Stimulated activated CD8-positive, alpha-beta memory T cell treated with anti-CD3 and anti-CD28 coated beads, Interleukin-7, amount 100 ng/mL, for 4 hours (primary cell): ENCODE data around the gene DEPDC5.

ENCODE experiments used
- DNase-seq, 2 donors: peaks; one replicate each; pipeline ENCODE4 v3.0.0-alpha.2; 2020; ENCODE audit warnings: low read depth in 2 of 2

DEPDC5 gene

DNA sequence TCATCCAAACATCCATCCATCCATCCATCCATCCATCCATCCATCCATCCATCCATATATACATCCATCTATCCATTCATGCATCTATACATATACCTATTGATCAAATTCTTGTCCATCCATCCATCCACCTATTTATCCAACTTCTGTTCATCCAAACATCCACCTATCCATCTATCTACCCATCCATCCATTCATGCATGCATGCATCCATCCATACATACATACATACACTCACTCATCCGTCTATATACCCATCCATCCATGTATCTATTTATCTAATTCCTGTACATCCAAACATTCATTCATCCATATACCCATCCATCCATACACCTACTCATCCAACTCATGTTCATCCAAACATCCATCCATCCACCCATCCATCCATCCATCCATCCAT is 171.2 kb downstream of the DEPDC5 start:
- no peak for DNase-seq

DNA sequence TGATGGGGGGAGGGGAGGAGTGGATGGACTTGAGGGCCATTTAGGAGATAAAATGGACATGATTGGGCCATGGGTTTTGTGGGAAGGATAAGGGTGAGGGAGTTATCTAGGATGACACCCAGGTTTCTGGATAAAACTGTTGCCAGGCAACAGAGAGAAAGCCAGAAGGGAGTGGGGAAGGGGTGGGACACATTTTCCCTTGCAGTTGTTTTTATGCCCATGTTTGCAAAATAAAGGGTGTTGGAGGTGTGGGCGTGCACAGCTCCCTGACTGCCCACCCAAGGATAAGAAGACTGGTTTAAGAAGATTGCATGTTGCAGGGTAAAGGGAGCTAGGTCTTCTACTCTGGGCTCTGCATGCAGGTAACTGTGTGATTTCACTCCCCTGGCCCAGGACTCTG is 172.2 kb downstream of the DEPDC5 start:
- no peak for DNase-seq

DNA sequence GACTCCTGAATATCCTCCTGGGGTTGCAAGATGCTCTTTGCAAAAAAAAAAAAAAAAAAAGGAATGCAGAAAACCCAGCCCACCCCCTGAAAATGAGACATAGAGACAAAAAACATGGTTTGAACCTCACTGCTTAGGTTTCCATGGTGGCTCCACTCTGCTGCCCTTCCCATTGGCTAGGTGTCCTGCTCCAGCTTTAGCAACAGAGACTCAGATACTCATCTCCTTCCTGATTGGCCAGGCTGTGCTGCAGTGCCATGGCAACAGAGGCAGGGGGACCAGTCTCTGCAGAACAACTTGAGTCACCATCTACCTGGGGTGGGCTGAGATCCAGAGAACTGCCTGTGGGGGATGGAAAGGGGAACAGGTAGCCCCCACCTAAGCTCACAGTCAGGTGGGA is 173.2 kb downstream of the DEPDC5 start:
- DNase-seq = no peak

DNA sequence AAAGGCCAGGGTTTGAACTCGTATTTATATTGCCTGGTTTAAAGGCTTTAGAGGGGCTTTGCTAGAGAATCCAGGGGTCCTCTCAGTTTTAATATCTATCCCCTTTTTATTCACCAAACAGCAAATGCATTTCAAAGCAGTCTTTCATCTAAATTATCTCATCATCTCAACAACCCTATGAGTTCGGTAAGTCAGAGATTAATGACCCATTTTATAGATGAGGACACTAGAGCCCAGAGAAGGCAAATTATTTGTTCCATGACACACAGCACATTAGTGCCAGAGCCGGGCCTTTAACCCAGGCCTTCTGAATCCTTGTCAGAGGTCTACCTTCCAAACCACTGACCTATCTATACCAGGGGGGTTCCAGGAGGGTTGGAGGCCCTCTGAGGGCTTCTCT is 173.7 kb downstream of the DEPDC5 start:
- DNase-seq = no peak

DNA sequence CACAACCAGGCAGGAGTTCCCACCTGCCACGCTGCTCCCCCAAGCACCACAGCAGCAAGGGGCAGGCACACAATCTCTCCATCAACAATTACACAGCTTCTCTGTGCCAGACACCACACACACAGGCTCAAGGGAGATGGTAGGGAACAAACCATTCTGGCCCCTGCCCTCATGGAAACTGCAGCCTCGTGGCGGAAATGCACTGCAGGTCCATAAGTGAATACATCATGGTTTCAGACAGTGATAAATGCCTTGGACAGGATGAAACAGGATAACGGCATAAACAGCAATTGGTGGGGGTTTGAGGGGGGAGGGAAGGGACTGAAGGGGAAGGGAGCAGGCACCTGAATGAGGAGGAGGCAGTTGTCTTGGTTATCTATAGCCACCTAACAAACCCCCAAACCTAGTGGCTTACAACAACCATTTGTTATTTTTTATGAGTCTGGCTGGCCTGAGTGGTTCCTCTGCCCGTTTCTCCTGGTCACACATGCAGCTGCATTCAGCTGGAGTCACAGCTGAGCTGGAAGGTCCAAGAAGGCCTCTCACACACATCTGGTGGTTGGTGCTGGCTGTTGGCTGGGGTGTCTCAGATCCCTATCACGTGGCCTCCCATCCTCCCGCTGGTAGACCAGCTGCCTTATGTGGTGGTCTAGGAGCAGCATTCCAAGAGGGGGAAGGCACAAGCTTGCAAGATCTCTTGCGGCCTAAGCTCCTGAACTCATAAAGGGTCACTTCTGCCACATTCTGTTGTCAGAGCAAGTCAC is 175.5 kb downstream of the DEPDC5 start:
- DNase-seq = no peak

DNA sequence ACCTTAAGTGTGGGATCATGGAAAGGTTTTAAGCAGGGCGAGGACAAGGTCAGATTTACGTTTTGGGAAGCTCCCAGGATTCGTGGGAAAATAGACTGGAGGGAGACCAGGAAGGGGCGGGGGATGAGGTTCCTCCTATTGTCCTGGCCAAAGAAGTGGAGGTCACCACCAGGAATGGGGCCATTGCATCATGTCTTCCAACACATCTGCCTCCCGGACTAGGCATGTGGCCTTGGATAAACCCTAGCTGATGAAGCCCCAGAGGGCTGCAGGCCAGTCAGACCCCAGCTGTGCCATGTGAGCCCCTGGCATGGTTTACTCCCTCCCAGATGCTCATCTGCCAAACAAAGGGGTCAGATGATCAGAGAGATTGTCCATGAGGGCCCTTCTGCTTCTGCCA is 179.0 kb downstream of the DEPDC5 start:
- no peak for DNase-seq

DNA sequence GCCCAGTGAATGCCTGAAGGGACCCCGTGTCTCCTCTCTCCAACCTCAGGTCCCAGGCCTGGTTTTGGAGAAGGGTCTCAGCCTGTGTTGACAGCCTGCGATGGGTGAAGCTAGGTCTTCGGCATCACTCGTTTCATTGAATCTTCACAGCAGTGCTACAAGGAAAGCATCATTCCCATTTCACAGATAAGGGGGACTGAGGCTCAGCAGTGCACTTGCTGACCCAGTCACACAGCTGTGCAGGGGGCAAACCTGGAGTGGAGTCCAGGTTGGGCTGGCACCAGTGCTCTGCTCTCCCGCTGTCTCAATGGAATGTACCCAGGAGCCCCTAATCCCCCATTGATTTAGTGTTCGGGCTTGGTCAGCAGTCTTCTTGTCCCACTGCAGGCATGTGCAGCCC is 179.6 kb downstream of the DEPDC5 start:
- no peak for DNase-seq

DNA sequence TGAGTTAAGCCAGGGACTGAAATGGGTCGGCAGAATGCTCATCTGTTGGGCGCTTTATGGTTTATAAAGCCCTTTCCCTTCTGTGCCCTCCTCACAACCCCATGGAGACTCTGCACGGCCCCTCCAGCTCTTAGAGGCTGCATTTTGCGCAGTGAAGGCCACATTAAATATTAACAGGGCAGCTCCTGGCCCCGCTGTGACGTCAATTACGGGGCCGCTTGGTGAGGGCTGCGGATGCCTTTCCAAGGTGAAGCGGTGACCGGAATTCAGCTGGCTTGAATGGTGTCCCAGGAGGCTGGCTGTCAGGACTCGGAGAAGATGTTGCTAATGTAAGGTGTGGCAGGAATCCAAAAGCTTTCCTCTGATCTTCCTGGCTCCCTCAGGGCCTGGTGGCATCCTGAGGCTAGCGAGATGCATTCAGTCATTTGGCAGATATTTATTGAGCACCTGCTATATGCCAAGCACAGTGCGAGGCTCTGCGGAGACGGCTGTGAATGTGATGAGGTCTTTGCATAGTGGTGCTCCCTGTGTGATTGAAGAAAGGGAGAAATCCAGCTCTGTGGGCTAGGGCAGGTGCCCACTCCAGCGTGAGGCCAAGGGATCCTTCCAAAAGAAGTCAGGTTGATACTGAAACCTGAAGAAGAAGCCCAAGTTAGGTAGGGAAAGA is 180.1 kb downstream of the DEPDC5 start:
- DNase-seq = no peak

DNA sequence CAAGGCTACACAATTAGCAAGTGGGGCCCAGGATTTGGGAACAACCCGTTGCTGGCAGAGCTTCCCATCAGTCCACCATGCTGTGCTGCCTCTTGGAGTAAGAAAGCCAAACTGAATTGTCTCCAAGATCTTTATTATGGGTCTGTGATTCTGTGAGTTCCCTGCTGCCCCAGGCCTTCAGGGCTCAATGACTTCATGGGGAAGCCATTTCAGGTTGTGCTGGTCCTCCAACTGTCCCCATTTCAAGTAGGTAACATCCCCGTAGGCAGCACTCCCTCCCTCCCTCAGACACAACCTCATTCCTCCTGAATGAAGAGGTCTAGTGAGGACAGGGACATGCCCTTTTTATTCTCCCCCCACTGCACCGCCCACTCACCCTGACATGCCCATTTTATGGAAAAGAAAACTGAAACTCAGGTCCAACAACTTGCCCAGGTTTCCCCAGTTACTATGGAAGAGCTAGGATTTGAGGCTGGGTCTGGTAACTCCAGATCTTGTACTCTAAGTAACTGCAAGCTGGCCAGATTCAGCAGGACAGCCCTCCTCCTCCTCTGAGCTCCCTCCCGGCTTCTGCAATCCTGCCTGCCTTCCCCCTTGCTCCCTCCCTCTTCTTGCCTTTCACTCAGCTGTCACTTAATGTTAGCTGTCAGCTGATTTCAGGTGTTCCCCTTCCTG is 182.3 kb downstream of the DEPDC5 start:
- no peak for DNase-seq

DNA sequence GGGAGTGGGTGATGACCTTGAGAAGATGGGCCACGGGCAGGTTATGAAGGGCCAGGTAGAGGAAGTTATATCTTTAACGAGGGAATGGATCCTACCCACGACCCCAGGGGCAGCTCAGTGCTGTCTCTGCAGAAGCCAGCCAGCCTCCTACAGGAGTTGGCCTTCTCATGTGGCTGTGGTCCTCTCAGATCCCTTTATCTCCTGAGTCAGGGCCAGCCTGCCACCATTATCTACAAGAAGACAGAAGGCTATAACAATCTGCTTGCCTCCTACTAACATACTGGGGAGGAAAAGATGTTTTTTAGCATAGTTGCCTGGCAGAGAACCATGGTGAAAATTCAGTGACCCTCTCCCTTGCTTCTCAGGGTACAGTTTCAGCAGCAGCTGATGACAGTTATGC is 183.5 kb downstream of the DEPDC5 start:
- no peak for DNase-seq

DNA sequence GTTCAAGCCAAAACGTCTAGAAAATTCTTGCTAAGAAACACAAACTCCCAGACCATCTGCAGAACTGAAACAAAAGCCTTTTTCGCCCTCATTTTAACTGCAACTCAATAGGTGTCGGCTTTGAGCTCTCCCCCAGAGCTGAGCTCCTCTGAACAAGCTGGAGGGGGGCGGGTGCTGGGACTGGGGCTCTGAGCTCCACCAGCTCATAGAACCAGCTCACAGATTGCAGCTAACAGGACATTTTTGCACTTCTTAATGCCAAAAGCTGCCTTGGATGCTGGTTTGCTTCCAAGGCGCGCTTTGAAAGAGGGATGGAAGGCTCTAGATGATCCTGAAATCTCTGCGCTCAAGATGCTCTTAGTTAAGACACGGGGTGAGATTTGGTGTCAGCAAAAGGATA is 184.5 kb downstream of the DEPDC5 start:
- DNase-seq = no peak

DNA sequence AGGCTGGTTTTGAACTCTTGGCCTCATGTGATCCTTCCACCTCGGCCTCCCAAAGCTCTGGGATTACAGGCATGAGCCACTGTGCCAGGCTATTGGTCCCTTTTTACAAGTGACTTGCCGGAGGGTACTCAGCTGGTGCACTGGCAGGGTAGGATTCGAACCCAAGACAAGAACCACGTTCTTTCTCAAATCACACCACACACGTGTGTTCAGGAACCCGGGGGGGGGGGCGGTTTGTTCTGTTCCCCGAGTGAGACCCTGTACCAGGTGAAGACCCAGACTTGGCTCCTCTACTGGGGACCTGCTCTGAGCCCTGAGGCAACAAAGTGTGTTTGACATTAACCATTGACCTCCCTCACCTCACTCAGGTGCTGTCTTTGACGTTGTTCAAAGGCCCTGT is 186.7 kb downstream of the DEPDC5 start:
- no peak for DNase-seq

DNA sequence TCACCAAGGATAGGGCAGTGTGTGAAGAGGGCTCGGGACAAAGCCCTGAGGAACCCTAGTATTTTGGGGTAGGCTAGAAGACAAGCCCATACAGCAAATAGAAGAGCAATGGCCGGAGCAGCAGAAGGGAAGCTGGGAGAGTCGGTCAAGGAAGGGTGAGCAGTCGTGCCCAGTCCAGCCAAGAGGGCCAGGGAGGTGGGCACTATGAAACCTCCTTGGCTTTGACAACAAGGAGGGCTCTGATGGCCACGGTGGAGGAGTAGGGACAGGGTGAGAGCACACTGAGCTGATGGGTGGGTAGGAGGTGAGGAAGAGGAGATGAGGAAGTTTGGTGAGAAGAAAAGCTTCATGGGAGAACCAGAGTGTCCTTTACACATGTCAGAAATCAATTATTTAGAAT is 188.3 kb downstream of the DEPDC5 start:
- no peak for DNase-seq

DNA sequence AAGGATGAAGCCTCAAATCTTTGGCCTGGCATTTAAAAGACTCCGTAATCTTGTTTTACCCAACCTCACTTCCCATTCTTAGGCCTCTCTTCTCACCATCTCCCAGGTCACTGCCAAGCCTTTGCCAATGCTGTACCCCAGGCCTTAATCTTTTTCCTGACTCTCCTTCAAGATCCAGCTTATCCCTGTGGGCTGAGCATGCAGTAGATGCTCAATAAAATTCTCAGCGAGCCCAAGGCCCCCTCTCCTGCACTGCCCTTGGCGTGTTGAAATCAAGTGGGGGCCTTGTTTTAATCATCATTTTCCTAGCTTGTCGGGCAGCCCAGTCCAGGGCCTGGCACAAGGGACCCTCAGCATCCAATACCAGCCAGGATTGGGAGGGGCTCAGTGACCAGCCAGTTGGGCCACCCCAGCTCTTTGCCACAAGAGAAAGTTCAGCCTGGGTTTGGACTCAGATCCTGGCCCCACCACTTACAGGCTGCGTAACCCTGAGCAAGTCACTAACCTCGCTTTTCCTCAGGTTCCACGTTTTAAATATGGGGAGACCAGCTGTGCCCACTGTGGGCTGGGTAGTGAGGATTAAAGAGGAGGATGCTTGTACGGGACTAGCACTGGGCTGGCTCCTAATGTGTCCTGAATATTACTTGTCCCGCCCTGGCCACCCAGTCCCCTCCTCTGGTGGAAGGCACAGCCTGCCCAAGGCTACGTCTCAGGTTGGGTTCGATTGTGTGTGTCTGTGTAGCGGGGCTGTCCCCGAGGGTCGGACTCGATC is 189.6 kb downstream of the DEPDC5 start:
- no peak for DNase-seq

DNA sequence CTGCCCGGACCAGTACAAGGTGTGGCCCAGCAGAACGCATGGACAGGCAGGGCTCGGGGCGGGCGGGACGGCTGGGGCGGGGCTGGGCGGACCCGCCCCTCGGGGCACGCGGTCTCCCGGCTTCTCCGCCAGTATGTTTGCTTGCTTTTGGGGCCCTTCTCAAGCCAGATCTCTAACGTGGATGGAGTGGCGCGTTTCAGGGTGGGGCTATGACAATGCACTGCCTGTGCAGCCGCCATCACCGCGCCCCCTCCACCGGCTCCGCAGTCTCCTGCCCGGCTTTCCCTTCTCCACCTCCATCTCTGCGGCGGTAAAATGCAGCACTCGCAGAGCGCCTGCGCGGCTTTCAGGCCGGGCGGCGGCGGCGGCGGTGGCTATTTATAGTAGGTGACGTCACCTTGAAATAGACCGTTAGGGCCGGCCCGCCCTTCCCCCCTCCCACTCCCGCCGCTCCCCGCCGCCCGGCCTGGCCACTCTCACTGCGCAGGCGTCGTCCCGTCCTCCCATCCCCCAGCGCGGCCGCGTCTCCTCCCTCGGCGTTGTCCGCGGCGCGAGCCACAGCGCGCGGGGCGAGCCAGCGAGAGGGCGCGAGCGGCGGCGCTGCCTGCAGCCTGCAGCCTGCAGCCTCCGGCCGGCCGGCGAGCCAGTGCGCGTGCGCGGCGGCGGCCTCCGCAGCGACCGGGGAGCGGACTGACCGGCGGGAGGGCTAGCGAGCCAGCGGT is 190.3 kb downstream of the DEPDC5 start, which contains the start of gene YWHAH:
Gene YWHAH (plus strand): TSS at position 558 of the 722 bp plus-strand sequence. CDS start 199 bp downstream, outside the sequence.
- peak; percentile 73 to 85 for DNase-seq

DNA sequence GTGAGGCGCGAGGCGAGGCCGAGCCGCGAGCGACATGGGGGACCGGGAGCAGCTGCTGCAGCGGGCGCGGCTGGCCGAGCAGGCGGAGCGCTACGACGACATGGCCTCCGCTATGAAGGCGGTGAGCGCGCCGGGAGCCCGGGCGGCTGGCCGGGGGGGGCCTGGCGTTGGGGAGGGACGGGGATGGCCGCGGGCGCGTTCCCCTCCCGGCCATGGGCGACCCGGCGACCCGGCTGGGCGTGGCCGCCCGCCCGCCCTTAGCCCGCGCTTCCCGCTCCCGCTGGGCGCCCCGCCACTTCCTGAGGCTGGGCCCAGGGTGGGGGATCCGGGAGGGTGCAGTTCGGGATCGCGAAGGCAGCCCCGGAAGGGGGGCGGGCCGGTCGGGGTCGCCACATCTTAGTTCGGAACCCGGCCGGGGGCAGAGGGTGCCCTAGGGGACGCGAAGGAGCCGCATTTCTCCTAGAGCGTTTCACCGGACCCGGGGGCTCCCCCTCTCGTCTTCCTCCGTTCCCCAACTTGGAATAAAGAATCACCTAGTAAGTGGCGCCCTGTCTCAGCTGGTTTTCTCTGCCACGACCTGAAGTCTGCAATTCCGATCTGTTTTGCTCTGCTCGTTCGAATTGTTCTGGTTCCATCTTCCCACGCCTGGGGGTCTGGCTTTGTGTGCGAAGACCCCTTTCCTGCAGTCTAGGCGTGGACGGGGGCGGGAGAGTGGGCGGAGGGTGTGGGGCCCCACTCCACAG is 191.1 kb downstream of the DEPDC5 start:
- DNase-seq = peak; percentile 11 to 21

DNA sequence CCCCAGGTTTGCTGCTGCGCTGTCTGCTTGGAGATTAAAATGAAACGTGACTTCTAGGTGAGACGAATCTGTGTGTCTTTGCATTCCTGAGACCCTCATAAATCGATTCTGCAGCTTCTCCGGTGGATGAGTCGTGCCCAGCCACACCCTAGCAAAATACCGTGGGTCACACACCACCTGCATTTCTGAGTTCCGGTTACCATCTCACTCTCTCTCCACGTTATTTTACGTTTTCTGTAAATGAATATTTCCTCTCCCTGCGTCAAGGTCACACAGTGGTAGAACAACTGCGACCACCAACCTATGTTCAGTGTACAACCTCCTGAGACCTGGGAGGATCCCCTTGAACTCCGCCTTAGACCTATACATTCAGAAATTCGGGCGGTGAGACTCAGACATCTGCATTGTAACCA is 191.6 kb downstream of the DEPDC5 start:
- DNase-seq = no peak

DNA sequence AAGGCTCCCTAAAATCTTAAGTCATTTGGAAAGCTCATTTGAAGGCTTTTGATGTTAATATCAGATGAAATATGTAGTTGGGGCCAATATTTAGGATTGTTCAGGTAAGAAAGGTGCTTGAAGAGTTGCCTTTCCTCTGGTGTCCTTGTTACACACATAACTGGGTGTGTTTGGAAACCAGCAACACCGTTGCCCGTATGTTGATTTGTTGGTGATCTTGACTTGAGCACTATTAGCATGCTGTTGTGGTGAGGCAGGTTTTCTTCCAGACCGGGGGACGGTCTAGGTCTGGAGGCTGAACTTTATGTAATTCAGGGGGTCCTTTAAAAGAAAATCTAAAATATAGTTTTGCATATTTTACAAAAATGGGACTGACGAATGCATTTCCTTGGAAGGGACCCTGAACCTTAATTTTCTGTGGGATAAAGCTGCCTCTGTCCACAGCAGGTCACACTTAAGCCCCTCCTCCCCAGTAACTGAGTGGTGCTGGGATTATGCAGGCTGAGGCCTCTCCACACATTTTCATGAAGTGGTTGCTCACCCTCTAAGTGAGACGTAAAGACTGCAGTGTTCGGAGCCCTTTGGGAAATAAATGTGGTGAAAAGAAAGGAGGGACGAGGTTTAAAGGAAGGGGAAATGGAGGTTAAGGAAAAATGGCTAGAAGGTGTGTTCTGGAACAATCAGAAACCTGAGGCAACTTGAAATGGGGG is 192.3 kb downstream of the DEPDC5 start:
- DNase-seq = no peak

DNA sequence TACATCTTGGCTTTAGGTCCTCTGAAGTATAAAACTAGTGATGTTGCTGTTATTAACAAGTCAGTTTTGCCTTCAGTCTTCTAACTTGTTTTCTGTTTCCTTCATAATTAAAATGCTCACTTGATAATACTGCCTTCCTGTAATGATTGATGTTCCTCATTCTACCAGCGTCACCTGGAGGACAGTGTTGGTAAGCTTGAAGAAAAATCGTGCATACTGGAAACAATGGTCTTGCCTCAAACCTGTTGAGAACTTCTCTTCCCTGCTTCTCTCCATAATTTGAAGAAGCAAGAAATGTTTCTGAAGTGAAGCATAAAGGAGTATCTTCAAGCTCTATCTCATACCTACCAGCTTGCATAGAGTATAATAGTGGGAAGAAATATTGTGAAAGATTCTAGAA is 193.5 kb downstream of the DEPDC5 start:
- no peak for DNase-seq

DNA sequence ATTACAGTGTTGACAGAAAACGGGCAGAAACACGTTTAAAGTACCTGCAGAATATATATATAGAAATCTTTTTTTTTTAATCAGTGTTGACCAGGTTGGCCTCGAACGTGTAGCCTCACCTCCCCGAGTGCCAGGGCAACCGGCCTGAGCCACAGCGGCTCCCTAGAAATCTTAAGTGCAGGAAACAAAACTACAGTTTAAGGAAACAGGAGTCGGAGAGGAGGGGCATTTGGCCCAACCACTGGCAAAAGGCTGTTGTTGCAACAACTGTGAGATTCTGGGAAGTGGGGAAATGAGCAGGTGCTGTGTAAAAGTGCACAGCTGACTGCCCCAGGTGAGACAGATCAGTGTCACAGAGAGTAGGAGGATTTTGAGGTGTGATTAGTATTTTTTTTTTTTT is 194.2 kb downstream of the DEPDC5 start:
- DNase-seq = no peak
